GM18951 (cell line): ENCODE results near the gene SEZ6.

Source experiments
- POLR2A ChIP-seq: IDR thresholded peaks from 4 replicates; pipeline ENCODE4 v1.6.1; 2011; ENCODE audit warnings: mild to moderate bottlenecking; ENCODE audit not compliant: insufficient read length, insufficient read depth; ENCODE audit errors: extremely low read depth
- in situ Hi-C: fragments of 300-500 bp; cut with MboI; formaldehyde crosslinking; loops from one replicate; pipeline ENCODE4 v1.12.0; 2022; ENCODE audit warnings: low sequenced_read_pairs, mixed read lengths, inconsistent platforms; ENCODE audit not compliant: unreplicated experiment

SEZ6 gene

GRCh38 chr17:29042679-29043538 is 37.1 kb upstream of the SEZ6 start, which contains the start of gene PIPOX:
Gene PIPOX (plus strand): TSS chr17:29043141. CDS start chr17:29043226, 85 bp downstream.
- TF ChIP-seq POLR2A, result no peak
- in situ Hi-C loops, result no loop called here

GRCh38 chr17:29042026-29042678 is 36.3 kb upstream of the SEZ6 start:
- in situ Hi-C loops, result no loop called here
- TF ChIP-seq POLR2A, result no peak

DNA sequence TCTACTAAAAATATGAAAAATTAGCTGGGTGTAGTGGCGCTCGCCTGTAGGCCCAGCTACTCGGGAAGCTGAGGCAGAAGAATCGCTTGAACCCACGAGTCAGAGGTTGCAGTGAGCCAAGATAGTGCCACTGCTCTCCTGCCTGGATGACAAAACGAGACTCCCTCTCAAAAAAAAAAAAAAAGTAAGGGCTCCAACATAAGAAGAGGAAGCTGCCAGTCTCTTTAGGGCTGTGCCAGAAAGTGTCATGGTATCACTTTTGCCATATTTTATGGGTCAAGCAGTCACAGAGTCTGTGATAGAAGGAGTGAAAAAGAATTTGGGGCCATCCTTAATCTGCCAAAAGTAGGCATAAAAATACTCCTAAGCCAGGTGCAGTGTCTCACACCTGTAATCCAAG is 35.7 kb upstream of the SEZ6 start:
- in situ Hi-C loops, result no loop called here

GRCh38 chr17:29041091-29041490 is 35.3 kb upstream of the SEZ6 start:
- no peak for TF ChIP-seq POLR2A
- in situ Hi-C loops, result no loop called here

More for the DNA sequence above, 35.7 kb upstream of the SEZ6 start:
- TF ChIP-seq POLR2A, result no peak

DNA sequence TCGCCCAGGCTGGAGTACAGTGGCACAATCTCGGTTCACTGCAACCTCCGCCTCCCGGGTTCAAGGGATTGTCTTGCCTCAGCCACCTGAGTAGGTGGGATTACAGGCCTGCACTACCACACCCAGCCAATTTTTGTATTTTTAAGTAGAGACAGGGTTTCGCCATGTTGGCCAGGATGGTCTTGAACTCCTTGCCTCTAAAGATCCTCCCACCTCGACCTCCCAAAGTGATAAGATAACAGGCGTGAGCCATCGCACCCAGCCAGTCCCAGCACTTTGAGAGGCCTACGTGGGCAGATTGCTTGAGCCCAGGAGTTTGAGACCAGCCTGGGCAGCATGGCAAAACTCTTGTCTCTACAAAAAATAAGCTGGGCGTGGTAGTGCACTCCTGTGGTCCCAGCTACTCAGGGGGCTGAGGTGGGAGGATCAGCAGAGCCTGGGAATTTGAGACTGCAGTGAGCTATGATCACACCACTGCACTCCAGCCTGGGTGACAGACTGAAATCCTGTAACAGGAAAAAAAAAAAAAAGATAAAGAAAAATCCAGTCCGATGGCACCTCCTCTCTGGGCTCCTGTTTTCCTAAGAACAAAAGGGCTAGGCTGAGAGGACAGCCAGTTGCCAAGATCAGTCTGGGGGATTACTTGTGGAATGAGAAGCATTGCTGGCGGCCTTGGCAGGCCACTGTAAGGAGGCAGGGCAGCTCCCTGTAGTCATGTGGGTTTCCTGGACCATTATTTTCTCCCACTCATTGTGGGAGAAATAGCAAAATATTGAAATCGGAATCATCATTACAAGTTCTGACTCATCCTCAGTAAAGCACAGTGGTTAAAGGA is 34.1 kb upstream of the SEZ6 start:
- in situ Hi-C loops, result no loop called here
- no peak for TF ChIP-seq POLR2A

- in situ Hi-C loops, result no loop called here
- TF ChIP-seq POLR2A, result no peak
These were observed 32.4 kb upstream of the SEZ6 start for GRCh38 chr17:29038085-29038795.

DNA sequence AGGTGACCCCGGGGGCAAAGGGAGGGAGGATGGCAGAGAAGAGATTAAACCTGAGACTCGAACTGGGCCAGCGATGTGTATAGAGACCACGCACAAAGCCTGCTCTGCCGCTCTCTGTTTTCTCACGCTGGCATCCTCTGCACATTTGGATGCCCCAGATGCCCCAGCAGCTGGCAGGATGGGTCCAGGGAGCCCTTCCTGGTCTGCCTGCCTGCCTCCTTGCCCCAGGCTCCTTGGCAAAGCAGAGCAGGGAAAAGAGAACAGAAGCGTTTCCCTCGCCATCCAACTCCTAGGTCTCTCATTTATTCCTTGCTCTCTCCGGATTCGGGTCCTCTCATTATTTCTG is 31.9 kb upstream of the SEZ6 start:
- no peak for TF ChIP-seq POLR2A
- in situ Hi-C loops, result no loop called here

DNA sequence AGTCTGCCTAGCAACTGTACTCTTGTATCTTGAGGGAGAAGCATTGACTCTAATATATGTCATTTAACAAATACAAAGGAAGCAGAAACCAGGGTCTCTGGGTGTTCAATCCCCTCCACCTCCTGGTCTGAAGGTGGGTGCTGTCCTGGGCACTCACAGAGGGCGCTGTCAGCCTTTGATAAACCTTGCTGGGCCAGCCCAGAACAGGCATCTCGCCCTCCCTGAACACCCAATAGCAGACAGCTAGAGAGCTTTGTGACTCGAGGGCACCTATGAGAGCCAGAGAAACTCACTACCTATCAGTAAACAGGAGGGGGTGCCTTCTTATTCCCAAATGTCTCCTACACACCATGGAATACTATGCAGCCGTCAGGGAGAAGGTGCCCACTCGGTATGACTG is 30.8 kb upstream of the SEZ6 start:
- TF ChIP-seq POLR2A, result no peak
- in situ Hi-C loops, result no loop called here

GRCh38 chr17:29034510-29034909 is 28.7 kb upstream of the SEZ6 start:
- no peak for TF ChIP-seq POLR2A
- in situ Hi-C loops, result no loop called here

DNA sequence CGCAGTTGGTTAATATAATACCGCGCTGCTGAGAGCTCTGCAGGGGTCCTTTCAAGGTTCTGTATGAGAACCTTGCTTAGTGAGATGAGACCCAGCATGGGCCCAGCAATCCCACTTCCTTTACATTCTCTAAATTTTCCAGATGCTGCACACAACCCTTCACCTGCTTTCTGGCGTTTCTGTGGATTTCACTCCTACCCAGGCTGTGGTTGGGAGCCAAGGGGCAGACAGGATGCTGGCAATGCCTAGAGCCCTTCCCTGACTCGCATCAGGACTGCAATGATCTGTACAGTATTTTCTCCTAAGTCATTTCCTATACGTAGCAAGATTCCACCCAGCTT is 27.0 kb upstream of the SEZ6 start:
- in situ Hi-C loops, result no loop called here
- TF ChIP-seq POLR2A, result no peak

- no peak for TF ChIP-seq POLR2A
- in situ Hi-C loops, result no loop called here
These were observed 26.4 kb upstream of the SEZ6 start for GRCh38 chr17:29032013-29032856.

DNA sequence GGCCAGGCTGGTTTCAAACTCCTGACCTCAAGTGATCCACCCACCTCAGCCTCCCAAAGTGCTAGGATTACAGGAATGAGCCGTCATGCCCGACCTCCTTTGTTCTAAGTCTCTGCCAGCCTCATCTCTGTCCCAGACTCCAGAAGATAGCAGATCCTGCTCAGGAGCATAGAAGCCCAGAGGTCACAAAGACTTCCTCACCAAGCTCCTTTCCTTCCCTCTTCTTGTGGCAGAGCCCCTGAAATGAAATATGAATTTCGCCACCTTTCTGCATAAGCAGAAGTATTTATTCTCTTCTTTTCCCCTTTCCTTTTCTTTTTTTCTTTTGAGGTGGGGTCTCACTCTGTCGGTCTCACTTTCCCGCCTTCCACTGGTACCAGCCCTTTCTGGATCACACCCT is 25.7 kb upstream of the SEZ6 start:
- no peak for TF ChIP-seq POLR2A
- in situ Hi-C loops, result no loop called here
